ENCODE results near the gene TLCD3A.

The TLCD3A gene

GRCh38 chr17:759964-760363 is 27.6 kb downstream of the TLCD3A start:
- H3K9ac ChIP-seq (ENCODE audit: insufficient read length, low read depth) = no peak overlapping the region
- no peaks in the 10 kb centered on the region for H3K9me3 ChIP-seq (ENCODE audit: insufficient read depth, low read length)
- peaks cover 57% of the 10 kb centered on the region for H3K36me3 ChIP-seq (ENCODE audit: insufficient read depth, insufficient read length, low read length)
- TF ChIP-seq SUZ12 (IDR thresholded peaks at IDR 0.05; ENCODE audit: extremely low read depth, insufficient read depth, insufficient read length) (no peak), YY1 (IDR thresholded peaks at IDR 0.05; ENCODE audit: insufficient read depth, insufficient read length) (no peak), ZNF274 (IDR thresholded peaks at IDR 0.05; ENCODE audit: low read depth, low read length) (no peak)
- no peaks in the 10 kb centered on the region for H3K27me3 ChIP-seq (ENCODE audit: insufficient read depth, insufficient read length)
- no peak for DNase-seq (ENCODE audit: low read depth, low spot score)
- no peak overlapping the region for H3K4me3 ChIP-seq (ENCODE audit: insufficient read length, low read depth)
- no peaks in the 10 kb centered on the region for H3K4me1 ChIP-seq (ENCODE audit: insufficient read depth, insufficient read length)

- DNase-seq (ENCODE audit: low read depth, low spot score) = no peak
- TF ChIP-seq YY1 (IDR thresholded peaks at IDR 0.05; ENCODE audit: insufficient read depth, insufficient read length) (no peak), SUZ12 (IDR thresholded peaks at IDR 0.05; ENCODE audit: extremely low read depth, insufficient read depth, insufficient read length) (no peak), ZNF274 (IDR thresholded peaks at IDR 0.05; ENCODE audit: low read depth, low read length) (no peak)
- H3K36me3 ChIP-seq (ENCODE audit: insufficient read depth, insufficient read length, low read length) = peaks cover 61% of the 10 kb centered on the region
Observed at GRCh38 chr17:760371-760770, 28.0 kb downstream of the TLCD3A start.

GRCh38 chr17:767076-767475 is 34.7 kb downstream of the TLCD3A start:
- peaks cover 56% of the 10 kb centered on the region for H3K36me3 ChIP-seq (ENCODE audit: insufficient read depth, insufficient read length, low read length)
- no peaks in the 10 kb centered on the region for H3K9me3 ChIP-seq (ENCODE audit: insufficient read depth, low read length)
- H3K27me3 ChIP-seq (ENCODE audit: insufficient read depth, insufficient read length) = no peaks in the 10 kb centered on the region
- H3K4me3 ChIP-seq (ENCODE audit: insufficient read length, low read depth) = no peak overlapping the region
- no peak for TF ChIP-seq ZNF274 (IDR thresholded peaks at IDR 0.05; ENCODE audit: low read depth, low read length)
- no peak for TF ChIP-seq SUZ12 (IDR thresholded peaks at IDR 0.05; ENCODE audit: extremely low read depth, insufficient read depth, insufficient read length)
- no peak overlapping the region for H3K9ac ChIP-seq (ENCODE audit: insufficient read length, low read depth)
- no peak for DNase-seq (ENCODE audit: low read depth, low spot score)
- H3K4me1 ChIP-seq (ENCODE audit: insufficient read depth, insufficient read length) = no peaks in the 10 kb centered on the region

More at GRCh38 chr17:760371-760770, 28.0 kb downstream of the TLCD3A start:
- Histone ChIP-seq H3K9me3 (ENCODE audit: insufficient read depth, low read length) (no peaks in the 10 kb centered on the region), H3K9ac (ENCODE audit: insufficient read length, low read depth) (no peak overlapping the region), H3K27me3 (ENCODE audit: insufficient read depth, insufficient read length) (no peaks in the 10 kb centered on the region), H3K4me3 (ENCODE audit: insufficient read length, low read depth) (no peak overlapping the region), H3K4me1 (ENCODE audit: insufficient read depth, insufficient read length) (no peaks in the 10 kb centered on the region)

- Histone ChIP-seq H3K9me3 (ENCODE audit: insufficient read depth, low read length) (no peaks in the 10 kb centered on the region), H3K9ac (ENCODE audit: insufficient read length, low read depth) (no peak overlapping the region), H3K4me1 (ENCODE audit: insufficient read depth, insufficient read length) (no peaks in the 10 kb centered on the region), H3K27me3 (ENCODE audit: insufficient read depth, insufficient read length) (no peaks in the 10 kb centered on the region), H3K4me3 (ENCODE audit: insufficient read length, low read depth) (no peak overlapping the region), H3K36me3 (ENCODE audit: insufficient read depth, insufficient read length, low read length) (peaks cover 84% of the 10 kb centered on the region)
- no peak for DNase-seq (ENCODE audit: low read depth, low spot score)
- TF ChIP-seq SUZ12 (IDR thresholded peaks at IDR 0.05; ENCODE audit: extremely low read depth, insufficient read depth, insufficient read length) = no peak
- TF ChIP-seq YY1 (IDR thresholded peaks at IDR 0.05; ENCODE audit: insufficient read depth, insufficient read length) = no peak
- TF ChIP-seq ZNF274 (IDR thresholded peaks at IDR 0.05; ENCODE audit: low read depth, low read length) = no peak
Observed at GRCh38 chr17:773016-773415, 40.6 kb downstream of the TLCD3A start.

- Histone ChIP-seq H3K4me3 (ENCODE audit: insufficient read length, low read depth) (no peak overlapping the region), H3K36me3 (ENCODE audit: insufficient read depth, insufficient read length, low read length) (peaks cover 91% of the 10 kb centered on the region), H3K9ac (ENCODE audit: insufficient read length, low read depth) (no peak overlapping the region), H3K27me3 (ENCODE audit: insufficient read depth, insufficient read length) (no peaks in the 10 kb centered on the region), H3K4me1 (ENCODE audit: insufficient read depth, insufficient read length) (no peaks in the 10 kb centered on the region), H3K9me3 (ENCODE audit: insufficient read depth, low read length) (no peaks in the 10 kb centered on the region)
- DNase-seq (ENCODE audit: low read depth, low spot score) = no peak
- TF ChIP-seq YY1 (IDR thresholded peaks at IDR 0.05; ENCODE audit: insufficient read depth, insufficient read length) = no peak
- TF ChIP-seq SUZ12 (IDR thresholded peaks at IDR 0.05; ENCODE audit: extremely low read depth, insufficient read depth, insufficient read length) = no peak
- TF ChIP-seq ZNF274 (IDR thresholded peaks at IDR 0.05; ENCODE audit: low read depth, low read length) = no peak
Observed at GRCh38 chr17:773467-774312, 41.3 kb downstream of the TLCD3A start.

- Histone ChIP-seq H3K36me3 (ENCODE audit: insufficient read depth, insufficient read length, low read length) (peaks cover 89% of the 10 kb centered on the region), H3K4me3 (ENCODE audit: insufficient read length, low read depth) (no peak overlapping the region), H3K4me1 (ENCODE audit: insufficient read depth, insufficient read length) (no peaks in the 10 kb centered on the region), H3K9ac (ENCODE audit: insufficient read length, low read depth) (no peak overlapping the region), H3K9me3 (ENCODE audit: insufficient read depth, low read length) (no peaks in the 10 kb centered on the region), H3K27me3 (ENCODE audit: insufficient read depth, insufficient read length) (no peaks in the 10 kb centered on the region)
- TF ChIP-seq SUZ12 (IDR thresholded peaks at IDR 0.05; ENCODE audit: extremely low read depth, insufficient read depth, insufficient read length) = no peak
- TF ChIP-seq ZNF274 (IDR thresholded peaks at IDR 0.05; ENCODE audit: low read depth, low read length) = no peak
- TF ChIP-seq YY1 (IDR thresholded peaks at IDR 0.05; ENCODE audit: insufficient read depth, insufficient read length) = no peak
- DNase-seq (ENCODE audit: low read depth, low spot score) = no peak
Observed at GRCh38 chr17:774313-774584, 41.9 kb downstream of the TLCD3A start.

GRCh38 chr17:778096-778495 is 45.7 kb downstream of the TLCD3A start:
- TF ChIP-seq ZNF274 (IDR thresholded peaks at IDR 0.05; ENCODE audit: low read depth, low read length) (no peak), YY1 (IDR thresholded peaks at IDR 0.05; ENCODE audit: insufficient read depth, insufficient read length) (no peak), SUZ12 (IDR thresholded peaks at IDR 0.05; ENCODE audit: extremely low read depth, insufficient read depth, insufficient read length) (no peak)
- DNase-seq (ENCODE audit: low read depth, low spot score) = no peak
- Histone ChIP-seq H3K4me1 (ENCODE audit: insufficient read depth, insufficient read length) (no peaks in the 10 kb centered on the region), H3K9me3 (ENCODE audit: insufficient read depth, low read length) (no peaks in the 10 kb centered on the region), H3K36me3 (ENCODE audit: insufficient read depth, insufficient read length, low read length) (peaks cover 64% of the 10 kb centered on the region), H3K9ac (ENCODE audit: insufficient read length, low read depth) (no peak overlapping the region), H3K27me3 (ENCODE audit: insufficient read depth, insufficient read length) (no peaks in the 10 kb centered on the region), H3K4me3 (ENCODE audit: insufficient read length, low read depth) (no peak overlapping the region)

Data from NT2/D1 (cell line).